ENCODE results near the gene LCN6.

LCN6 gene

GRCh38 chr9:136729144-136729543 is 19.2 kb downstream of the LCN6 start:
- H3K27ac ChIP-seq (ENCODE audit: low read depth, low read length): no peak overlapping the region
- H3K79me2 ChIP-seq (ENCODE audit: control insufficient read depth, insufficient read depth, low read length, unreplicated experiment): peaks cover 42% of the 10 kb centered on the region
- H3K36me3 ChIP-seq (ENCODE audit: insufficient read depth, low read length): peaks cover 13% of the 10 kb centered on the region; the same call in 1 of the 2 replicates
- peak overlapping the region; percentile 99 for H3K4me3 ChIP-seq (ENCODE audit: low read depth, low read length)
- H3K4me1 ChIP-seq (ENCODE audit: control insufficient read depth, insufficient read depth, low read length, unreplicated experiment): peaks cover 20% of the 10 kb centered on the region
- peak overlapping the region; percentile 79 for H2AFZ ChIP-seq (ENCODE audit: low read length, unreplicated experiment)
- no peaks in the 10 kb centered on the region for H3K27me3 ChIP-seq (ENCODE audit: insufficient read depth, low read length)

GRCh38 chr9:136728548-136729123 is 19.7 kb downstream of the LCN6 start:
- H3K27me3 ChIP-seq (ENCODE audit: insufficient read depth, low read length): no peaks in the 10 kb centered on the region
- H3K36me3 ChIP-seq (ENCODE audit: insufficient read depth, low read length): peaks cover 18% of the 10 kb centered on the region; the same call in 1 of the 2 replicates
- no peak overlapping the region for H3K27ac ChIP-seq (ENCODE audit: low read depth, low read length)
- peaks cover 42% of the 10 kb centered on the region for H3K79me2 ChIP-seq (ENCODE audit: control insufficient read depth, insufficient read depth, low read length, unreplicated experiment)
- H3K4me1 ChIP-seq (ENCODE audit: control insufficient read depth, insufficient read depth, low read length, unreplicated experiment): peaks cover 20% of the 10 kb centered on the region
- H3K4me3 ChIP-seq (ENCODE audit: low read depth, low read length): peak overlapping the region; percentile 99
- peak overlapping the region; percentile 79 for H2AFZ ChIP-seq (ENCODE audit: low read length, unreplicated experiment)

GRCh38 chr9:136728080-136728547 is 20.2 kb downstream of the LCN6 start:
- H3K4me3 ChIP-seq (ENCODE audit: low read depth, low read length): peak overlapping the region; percentile 99
- H3K4me1 ChIP-seq (ENCODE audit: control insufficient read depth, insufficient read depth, low read length, unreplicated experiment): peaks cover 20% of the 10 kb centered on the region
- peaks cover 42% of the 10 kb centered on the region for H3K79me2 ChIP-seq (ENCODE audit: control insufficient read depth, insufficient read depth, low read length, unreplicated experiment)
- no peaks in the 10 kb centered on the region for H3K27me3 ChIP-seq (ENCODE audit: insufficient read depth, low read length)
- peak overlapping the region; percentile 33; the same call in 1 of the 2 replicates for H3K27ac ChIP-seq (ENCODE audit: low read depth, low read length)
- H3K36me3 ChIP-seq (ENCODE audit: insufficient read depth, low read length): peaks cover 23% of the 10 kb centered on the region; the same call in 1 of the 2 replicates
- peak overlapping the region; percentile 79 for H2AFZ ChIP-seq (ENCODE audit: low read length, unreplicated experiment)

- Histone ChIP-seq H3K27me3 (ENCODE audit: insufficient read depth, low read length) (no peaks in the 10 kb centered on the region), H3K79me2 (ENCODE audit: control insufficient read depth, insufficient read depth, low read length, unreplicated experiment) (peaks cover 42% of the 10 kb centered on the region), H3K4me1 (ENCODE audit: control insufficient read depth, insufficient read depth, low read length, unreplicated experiment) (peaks cover 20% of the 10 kb centered on the region), H2AFZ (ENCODE audit: low read length, unreplicated experiment) (no peak overlapping the region), H3K27ac (ENCODE audit: low read depth, low read length) (no peak overlapping the region), H3K36me3 (ENCODE audit: insufficient read depth, low read length) (peaks cover 23% of the 10 kb centered on the region; the same call in 1 of the 2 replicates), H3K4me3 (ENCODE audit: low read depth, low read length) (peak overlapping the region; percentile 99)
Measured at GRCh38 chr9:136726631-136727191, 21.6 kb downstream of the LCN6 start.

DNA sequence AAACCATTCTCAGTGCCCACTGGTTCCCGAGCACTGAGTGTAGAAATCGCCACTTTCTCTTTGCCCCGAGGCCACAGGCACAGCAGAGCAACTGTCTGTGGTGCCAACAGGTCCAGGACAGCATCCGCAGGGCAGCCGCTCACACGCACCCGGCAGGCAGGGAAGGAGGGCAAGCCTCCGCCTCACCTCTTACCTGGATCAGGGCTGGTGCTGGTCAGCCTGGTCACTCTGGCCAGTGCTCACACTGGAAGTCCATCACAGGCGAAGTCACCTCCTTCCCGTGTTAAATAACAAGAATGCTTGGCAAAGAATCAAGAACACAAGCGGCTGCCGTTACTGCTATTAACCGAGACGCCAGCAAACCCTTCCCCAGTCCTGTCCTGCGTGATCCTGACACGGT is 22.2 kb downstream of the LCN6 start:
- peaks cover 42% of the 10 kb centered on the region for H3K79me2 ChIP-seq (ENCODE audit: control insufficient read depth, insufficient read depth, low read length, unreplicated experiment)

GRCh38 chr9:136725612-136726011 is 22.7 kb downstream of the LCN6 start:
- Histone ChIP-seq H3K27ac (ENCODE audit: low read depth, low read length) (no peak overlapping the region), H3K79me2 (ENCODE audit: control insufficient read depth, insufficient read depth, low read length, unreplicated experiment) (peaks cover 42% of the 10 kb centered on the region), H3K4me1 (ENCODE audit: control insufficient read depth, insufficient read depth, low read length, unreplicated experiment) (peaks cover 20% of the 10 kb centered on the region), H3K27me3 (ENCODE audit: insufficient read depth, low read length) (no peaks in the 10 kb centered on the region), H2AFZ (ENCODE audit: low read length, unreplicated experiment) (no peak overlapping the region), H3K4me3 (ENCODE audit: low read depth, low read length) (peak overlapping the region; percentile 99), H3K36me3 (ENCODE audit: insufficient read depth, low read length) (peaks cover 23% of the 10 kb centered on the region; the same call in 1 of the 2 replicates)

More for the DNA sequence above, 22.2 kb downstream of the LCN6 start:
- H3K27me3 ChIP-seq (ENCODE audit: insufficient read depth, low read length): no peaks in the 10 kb centered on the region
- no peak overlapping the region for H2AFZ ChIP-seq (ENCODE audit: low read length, unreplicated experiment)
- H3K27ac ChIP-seq (ENCODE audit: low read depth, low read length): no peak overlapping the region
- H3K4me3 ChIP-seq (ENCODE audit: low read depth, low read length): peak overlapping the region; percentile 99
- peaks cover 20% of the 10 kb centered on the region for H3K4me1 ChIP-seq (ENCODE audit: control insufficient read depth, insufficient read depth, low read length, unreplicated experiment)
- H3K36me3 ChIP-seq (ENCODE audit: insufficient read depth, low read length): peaks cover 23% of the 10 kb centered on the region; the same call in 1 of the 2 replicates

DNA sequence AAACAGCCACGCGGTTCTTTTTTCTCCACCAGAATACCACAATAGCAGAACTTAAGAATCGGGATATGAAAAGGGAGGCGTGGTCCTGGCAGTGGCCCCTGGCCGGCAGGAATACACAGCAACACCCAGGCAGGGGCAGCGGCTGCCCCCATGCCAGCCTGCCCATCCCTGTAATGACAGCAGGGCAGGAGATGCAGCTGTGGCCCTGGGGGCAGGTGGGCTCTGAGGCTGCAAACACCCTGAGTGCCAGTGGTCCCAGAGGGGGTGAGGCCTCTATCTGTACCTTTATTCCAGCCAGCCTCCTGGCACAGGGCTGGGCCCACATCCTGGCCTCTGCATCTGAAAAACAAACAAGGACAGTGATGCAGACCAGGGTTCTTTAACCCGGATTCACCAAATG is 23.6 kb downstream of the LCN6 start:
- no peak overlapping the region for H2AFZ ChIP-seq (ENCODE audit: low read length, unreplicated experiment)
- peaks cover 20% of the 10 kb centered on the region for H3K4me1 ChIP-seq (ENCODE audit: control insufficient read depth, insufficient read depth, low read length, unreplicated experiment)
- H3K27me3 ChIP-seq (ENCODE audit: insufficient read depth, low read length): no peaks in the 10 kb centered on the region
- peaks cover 35% of the 10 kb centered on the region for H3K79me2 ChIP-seq (ENCODE audit: control insufficient read depth, insufficient read depth, low read length, unreplicated experiment)
- H3K4me3 ChIP-seq (ENCODE audit: low read depth, low read length): no peak overlapping the region
- H3K36me3 ChIP-seq (ENCODE audit: insufficient read depth, low read length): peaks cover 23% of the 10 kb centered on the region; the same call in 1 of the 2 replicates
- H3K27ac ChIP-seq (ENCODE audit: low read depth, low read length): no peak overlapping the region

DNA sequence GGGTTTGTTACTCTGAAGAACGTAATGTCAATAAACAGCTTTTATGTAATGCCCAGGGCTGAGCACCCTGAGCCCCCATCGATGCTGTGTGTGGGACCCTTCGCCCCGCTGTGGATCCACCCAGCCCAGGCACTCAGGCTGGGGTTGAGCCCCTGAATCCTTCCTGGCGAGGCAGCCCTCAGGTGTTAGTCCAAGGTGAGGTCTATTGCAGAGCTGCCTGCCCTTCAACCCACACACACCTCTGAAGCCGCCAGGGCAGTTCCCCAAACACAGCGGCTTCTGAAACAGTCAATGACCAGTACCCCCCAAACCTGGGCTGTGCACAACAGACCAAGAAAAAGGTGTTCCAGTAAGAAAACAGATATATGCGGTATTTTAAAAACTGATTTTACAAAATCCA is 24.3 kb downstream of the LCN6 start:
- no peak overlapping the region for H2AFZ ChIP-seq (ENCODE audit: low read length, unreplicated experiment)
- H3K4me1 ChIP-seq (ENCODE audit: control insufficient read depth, insufficient read depth, low read length, unreplicated experiment): peaks cover 16% of the 10 kb centered on the region
- no peak overlapping the region for H3K27ac ChIP-seq (ENCODE audit: low read depth, low read length)
- no peaks in the 10 kb centered on the region for H3K27me3 ChIP-seq (ENCODE audit: insufficient read depth, low read length)
- peaks cover 27% of the 10 kb centered on the region for H3K79me2 ChIP-seq (ENCODE audit: control insufficient read depth, insufficient read depth, low read length, unreplicated experiment)
- peaks cover 23% of the 10 kb centered on the region; the same call in 1 of the 2 replicates for H3K36me3 ChIP-seq (ENCODE audit: insufficient read depth, low read length)
- H3K4me3 ChIP-seq (ENCODE audit: low read depth, low read length): no peak overlapping the region

DNA sequence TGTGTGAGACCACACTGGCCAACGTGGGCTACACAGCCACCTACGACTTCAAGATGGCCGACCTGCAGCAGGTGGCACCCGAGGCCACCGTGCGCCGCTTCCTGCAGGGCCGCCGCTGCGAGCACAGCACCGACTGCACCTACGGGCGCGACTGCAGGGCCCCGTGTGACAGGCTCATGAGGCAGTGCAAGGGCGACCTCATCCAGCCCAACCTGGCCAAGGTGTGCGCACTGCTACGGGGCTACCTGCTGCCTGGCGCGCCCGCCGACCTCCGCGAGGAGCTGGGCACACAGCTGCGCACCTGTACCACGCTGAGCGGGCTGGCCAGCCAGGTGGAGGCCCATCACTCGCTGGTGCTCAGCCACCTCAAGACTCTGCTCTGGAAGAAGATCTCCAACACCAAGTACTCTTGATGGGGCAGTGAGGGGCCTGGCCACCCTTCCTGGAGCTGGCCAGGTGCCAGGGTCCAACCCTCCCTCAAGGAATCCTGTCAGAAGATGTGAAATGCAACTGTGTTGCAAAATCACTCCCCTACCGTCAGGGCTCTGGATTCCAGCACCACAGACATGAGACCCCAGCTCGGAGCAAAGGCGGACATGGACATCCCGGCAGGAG is 24.9 kb downstream of the LCN6 start:
- peaks cover 26% of the 10 kb centered on the region for H3K79me2 ChIP-seq (ENCODE audit: control insufficient read depth, insufficient read depth, low read length, unreplicated experiment)
- no peaks in the 10 kb centered on the region for H3K27me3 ChIP-seq (ENCODE audit: insufficient read depth, low read length)
- no peak overlapping the region for H3K4me3 ChIP-seq (ENCODE audit: low read depth, low read length)
- no peak overlapping the region for H3K27ac ChIP-seq (ENCODE audit: low read depth, low read length)
- H2AFZ ChIP-seq (ENCODE audit: low read length, unreplicated experiment): no peak overlapping the region
- H3K4me1 ChIP-seq (ENCODE audit: control insufficient read depth, insufficient read depth, low read length, unreplicated experiment): peaks cover 14% of the 10 kb centered on the region
- peaks cover 23% of the 10 kb centered on the region; the same call in 1 of the 2 replicates for H3K36me3 ChIP-seq (ENCODE audit: insufficient read depth, low read length)

DNA sequence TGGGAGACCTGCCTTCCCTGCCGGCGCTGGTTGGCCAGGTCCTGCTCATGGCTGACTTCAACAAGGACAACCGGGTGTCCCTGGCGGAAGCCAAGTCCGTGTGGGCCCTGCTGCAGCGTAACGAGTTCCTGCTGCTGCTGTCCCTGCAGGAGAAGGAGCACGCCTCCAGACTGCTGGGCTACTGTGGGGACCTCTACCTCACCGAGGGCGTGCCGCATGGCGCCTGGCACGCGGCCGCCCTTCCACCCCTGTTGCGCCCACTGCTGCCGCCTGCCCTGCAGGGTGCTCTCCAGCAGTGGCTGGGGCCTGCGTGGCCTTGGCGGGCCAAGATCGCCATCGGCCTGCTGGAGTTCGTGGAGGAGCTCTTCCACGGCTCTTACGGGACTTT is 25.4 kb downstream of the LCN6 start:
- peaks cover 14% of the 10 kb centered on the region for H3K4me1 ChIP-seq (ENCODE audit: control insufficient read depth, insufficient read depth, low read length, unreplicated experiment)
- H3K79me2 ChIP-seq (ENCODE audit: control insufficient read depth, insufficient read depth, low read length, unreplicated experiment): peaks cover 26% of the 10 kb centered on the region
- no peak overlapping the region for H3K4me3 ChIP-seq (ENCODE audit: low read depth, low read length)
- H3K36me3 ChIP-seq (ENCODE audit: insufficient read depth, low read length): peaks cover 23% of the 10 kb centered on the region; the same call in 1 of the 2 replicates
- H3K27me3 ChIP-seq (ENCODE audit: insufficient read depth, low read length): no peaks in the 10 kb centered on the region
- H2AFZ ChIP-seq (ENCODE audit: low read length, unreplicated experiment): no peak overlapping the region
- H3K27ac ChIP-seq (ENCODE audit: low read depth, low read length): no peak overlapping the region

Measured in ACC112 (cell line).